Uterus (tissue), 2 donors: ENCODE measurements around the gene TNS4.

Experiments used
- POLR2A ChIP-seq, 2 donors: fragments of 450-650 bp; IDR thresholded peaks; one replicate each; pipeline ENCODE4 v1.6.1; 2016; ENCODE audit warnings: antibody characterized with exemption in 2 of 2, mild to moderate bottlenecking in 1 of 2, moderate library complexity in 1 of 2
- TF ChIP-seq, protein P1 (sequence below), 4 experiments: fragments of 200-600 bp in 2 of 4; fragments of 450-650 bp in 2 of 4; sonication (generic) in 2 of 4; IDR thresholded peaks; one replicate each; pipeline ENCODE4 v1.5.1; 2016 to 2019; ENCODE audit warnings: antibody characterized with exemption in 4 of 4, mild to moderate bottlenecking in 2 of 4, moderate library complexity in 1 of 4

DNA sequence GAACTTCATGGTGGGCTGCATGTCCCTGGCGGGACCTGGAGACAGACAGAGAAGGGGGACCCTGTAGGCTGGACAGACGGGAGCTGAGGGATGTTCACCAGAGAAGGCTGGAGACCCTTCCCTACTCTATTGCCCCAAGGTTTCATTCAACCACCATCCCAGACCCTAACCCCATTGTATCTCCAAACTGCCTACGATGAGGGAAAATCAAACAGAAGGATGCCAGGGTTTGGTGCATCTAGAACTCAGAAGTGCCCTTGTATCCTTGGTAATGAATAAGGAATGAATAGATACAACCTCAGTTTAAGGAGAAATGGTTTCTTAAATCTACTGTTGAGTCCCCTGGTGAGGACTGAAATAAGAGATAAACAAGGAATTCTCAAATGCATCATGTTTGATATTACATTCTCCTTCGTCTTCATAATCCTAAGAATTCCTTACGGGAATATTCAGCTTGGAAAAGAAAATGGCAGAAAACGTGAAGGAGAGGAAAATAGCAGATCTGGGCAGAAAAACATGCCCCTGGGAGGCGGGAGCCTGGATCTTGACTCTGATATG, 16.4 kb downstream of the TNS4 start:
- TF ChIP-seq POLR2A (IDR thresholded peaks at IDR 0.05), result no peak
- TF ChIP-seq, protein P1, sequence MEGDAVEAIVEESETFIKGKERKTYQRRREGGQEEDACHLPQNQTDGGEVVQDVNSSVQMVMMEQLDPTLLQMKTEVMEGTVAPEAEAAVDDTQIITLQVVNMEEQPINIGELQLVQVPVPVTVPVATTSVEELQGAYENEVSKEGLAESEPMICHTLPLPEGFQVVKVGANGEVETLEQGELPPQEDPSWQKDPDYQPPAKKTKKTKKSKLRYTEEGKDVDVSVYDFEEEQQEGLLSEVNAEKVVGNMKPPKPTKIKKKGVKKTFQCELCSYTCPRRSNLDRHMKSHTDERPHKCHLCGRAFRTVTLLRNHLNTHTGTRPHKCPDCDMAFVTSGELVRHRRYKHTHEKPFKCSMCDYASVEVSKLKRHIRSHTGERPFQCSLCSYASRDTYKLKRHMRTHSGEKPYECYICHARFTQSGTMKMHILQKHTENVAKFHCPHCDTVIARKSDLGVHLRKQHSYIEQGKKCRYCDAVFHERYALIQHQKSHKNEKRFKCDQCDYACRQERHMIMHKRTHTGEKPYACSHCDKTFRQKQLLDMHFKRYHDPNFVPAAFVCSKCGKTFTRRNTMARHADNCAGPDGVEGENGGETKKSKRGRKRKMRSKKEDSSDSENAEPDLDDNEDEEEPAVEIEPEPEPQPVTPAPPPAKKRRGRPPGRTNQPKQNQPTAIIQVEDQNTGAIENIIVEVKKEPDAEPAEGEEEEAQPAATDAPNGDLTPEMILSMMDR (IDR thresholded peaks at IDR 0.05), result no peak
